SH-SY5Y (cell line): ENCODE measurements around the gene ZNF32.

Source experiments
- GATA2 ChIP-seq: IDR thresholded peaks from 2 replicates; pipeline ENCODE4 v1.6.1; 2011; ENCODE audit warnings: mild to moderate bottlenecking, low read depth, low read length
- GATA3 ChIP-seq: IDR thresholded peaks from 2 replicates; pipeline ENCODE4 v1.6.1; 2011; ENCODE audit warnings: low read depth, mild to moderate bottlenecking, low read length, moderate library complexity

ZNF32 gene, protein sequence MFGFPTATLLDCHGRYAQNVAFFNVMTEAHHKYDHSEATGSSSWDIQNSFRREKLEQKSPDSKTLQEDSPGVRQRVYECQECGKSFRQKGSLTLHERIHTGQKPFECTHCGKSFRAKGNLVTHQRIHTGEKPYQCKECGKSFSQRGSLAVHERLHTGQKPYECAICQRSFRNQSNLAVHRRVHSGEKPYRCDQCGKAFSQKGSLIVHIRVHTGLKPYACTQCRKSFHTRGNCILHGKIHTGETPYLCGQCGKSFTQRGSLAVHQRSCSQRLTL

DNA sequence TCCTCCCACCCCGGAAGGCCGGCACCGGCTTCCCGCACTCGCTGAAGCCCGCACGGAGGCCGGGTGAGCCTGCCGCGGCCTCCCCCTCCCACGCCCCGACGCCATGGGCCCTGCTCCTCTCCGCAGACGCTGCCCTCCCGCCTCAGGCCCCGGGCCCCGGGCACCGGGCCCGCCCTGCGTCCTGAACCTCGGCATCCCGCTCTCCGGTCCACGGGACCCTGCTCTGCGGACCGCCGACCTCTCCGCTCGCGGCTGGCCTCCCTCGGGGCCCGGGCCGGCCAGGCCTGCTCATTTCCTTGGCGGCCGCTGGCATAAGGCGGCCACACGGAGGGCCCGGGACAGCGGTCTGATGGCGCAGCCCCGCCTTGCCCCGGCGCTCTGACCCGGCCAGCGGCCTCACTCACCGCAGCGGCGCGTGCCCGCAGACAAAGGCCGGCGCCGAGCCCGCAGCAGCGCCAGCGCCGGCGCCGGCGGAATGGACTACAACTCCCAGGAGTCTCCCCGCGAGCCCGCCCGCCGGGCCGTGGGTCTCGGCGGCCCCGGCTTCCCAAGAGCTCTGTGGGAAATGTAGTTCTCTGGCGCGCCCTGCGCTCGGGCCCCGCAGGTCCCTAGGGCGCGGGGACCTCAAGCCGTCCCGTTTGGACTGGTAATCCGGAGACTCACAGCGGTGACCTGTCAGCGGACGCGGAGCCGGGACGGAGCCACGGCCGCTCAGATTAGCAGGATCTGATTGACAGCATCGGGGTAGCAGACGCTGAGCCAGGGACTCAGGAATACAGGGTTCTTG, at the start of gene ZNF32:
TSS of gene ZNF32 (minus strand) at position 484 of the 787 bp plus-strand sequence. CDS start 2,748 bp downstream, outside the sequence.
- TF ChIP-seq GATA2 = no peak
- TF ChIP-seq GATA3 = no peak

DNA sequence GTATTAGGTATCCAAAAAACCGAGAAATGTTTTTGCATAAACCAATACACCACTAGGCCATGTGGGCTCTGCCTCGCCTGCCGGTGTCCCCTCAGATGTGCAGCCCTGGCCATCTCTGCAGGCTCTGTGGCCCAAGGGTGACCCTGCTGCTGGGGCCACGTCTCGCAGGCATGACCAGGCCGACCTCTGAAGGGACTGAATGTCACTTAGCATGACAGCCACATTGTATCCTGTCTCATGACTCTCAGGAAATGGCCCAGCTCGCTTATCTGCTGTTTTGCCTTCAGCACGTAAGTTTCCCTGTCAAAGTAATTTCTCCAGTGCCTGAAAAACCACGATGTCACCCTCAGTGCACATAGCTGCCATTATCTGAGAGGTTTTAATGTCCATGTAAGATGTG, 49.5 kb upstream of the ZNF32 start:
- TF ChIP-seq GATA2 = no peak
- no peak for TF ChIP-seq GATA3

DNA sequence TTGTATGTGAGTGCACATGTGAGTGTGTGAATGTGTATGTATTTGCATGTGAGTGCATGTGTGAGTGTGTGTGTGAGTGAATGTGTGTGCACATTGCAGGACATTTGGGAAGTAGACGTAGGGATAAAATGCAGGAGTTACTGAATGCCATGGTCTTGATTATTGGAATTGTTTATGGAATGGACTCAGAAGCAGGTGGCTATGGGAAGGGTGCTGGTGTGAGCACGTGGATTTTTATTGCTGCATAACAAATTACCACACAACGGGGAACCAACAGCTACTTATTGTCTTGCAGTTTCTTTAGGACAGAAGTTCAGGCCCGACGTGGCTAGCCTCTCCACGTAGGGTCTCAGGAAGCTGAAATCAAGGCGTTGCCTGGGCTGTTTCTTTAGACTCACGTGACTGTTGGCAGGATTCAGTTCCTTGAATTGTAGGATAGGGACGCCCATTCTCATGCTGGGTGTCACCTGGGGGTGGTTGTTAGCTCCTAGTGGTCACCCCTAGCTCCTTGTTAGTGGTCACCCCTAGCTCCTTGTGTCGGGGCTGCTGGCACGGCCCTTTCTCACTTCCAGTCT, 48.3 kb upstream of the ZNF32 start:
- TF ChIP-seq GATA2 (no peak), GATA3 (no peak)

DNA sequence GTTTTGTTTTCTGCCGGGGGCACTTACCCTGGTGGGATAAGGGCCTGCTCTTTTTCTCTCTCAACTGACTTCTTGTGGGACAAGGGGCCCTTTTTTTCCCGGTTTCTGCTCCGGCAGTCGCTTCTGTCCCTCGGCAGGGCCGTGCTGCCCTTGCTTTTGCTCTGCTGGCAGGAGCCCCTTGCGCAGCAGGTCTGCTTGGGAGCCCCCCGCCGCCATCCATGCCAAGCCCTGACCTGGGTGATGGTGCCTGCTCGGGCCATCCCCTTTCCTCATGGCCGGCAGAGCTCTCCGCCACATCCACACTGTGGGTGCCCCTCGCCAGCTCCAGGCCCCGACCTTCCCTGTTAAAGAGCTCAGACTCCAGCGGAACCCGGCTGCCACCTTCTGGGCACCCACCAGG, 47.0 kb upstream of the ZNF32 start:
- no peak for TF ChIP-seq GATA2

DNA sequence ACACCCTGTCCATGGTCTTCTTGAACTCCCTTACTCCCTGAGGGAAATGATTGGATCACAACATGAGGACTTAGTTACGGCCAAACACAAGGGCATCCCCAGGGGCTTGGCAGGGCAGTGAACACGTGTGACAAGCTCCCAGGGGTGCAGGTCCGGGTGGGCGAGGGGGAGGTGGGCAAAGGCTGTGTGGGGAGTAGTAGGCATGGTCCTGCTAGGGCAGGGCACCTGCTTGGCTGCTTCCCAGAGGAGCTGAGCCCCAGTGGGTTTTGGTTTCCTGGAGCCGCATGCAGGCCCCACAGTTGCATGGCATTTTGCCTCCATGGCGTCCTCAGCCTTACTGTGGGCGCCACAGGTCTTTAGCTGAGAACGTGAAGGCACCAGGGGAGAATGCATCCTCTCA, 46.6 kb upstream of the ZNF32 start:
- TF ChIP-seq GATA3 (no peak), GATA2 (no peak)

DNA sequence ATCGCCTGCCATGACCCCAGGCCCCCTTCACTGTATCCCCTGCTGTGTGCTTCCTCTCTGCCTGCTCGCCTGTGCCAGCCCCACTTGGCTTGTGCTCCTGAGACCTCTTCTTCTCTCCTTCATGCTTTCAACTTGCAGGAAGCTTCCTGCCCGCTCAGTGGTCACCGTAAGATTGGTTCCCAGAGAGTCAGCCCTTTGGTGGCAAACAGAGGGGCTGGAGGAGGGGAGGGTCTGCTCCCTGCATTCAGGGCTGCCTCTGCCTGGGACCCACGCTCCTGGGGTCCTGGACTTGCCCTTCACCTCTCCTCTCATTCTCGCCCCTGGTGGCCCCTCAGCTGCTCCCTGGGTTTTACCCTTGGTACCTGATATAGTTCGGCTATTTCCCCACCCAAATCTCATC, 45.8 kb upstream of the ZNF32 start:
- TF ChIP-seq GATA2 (no peak), GATA3 (no peak)

DNA sequence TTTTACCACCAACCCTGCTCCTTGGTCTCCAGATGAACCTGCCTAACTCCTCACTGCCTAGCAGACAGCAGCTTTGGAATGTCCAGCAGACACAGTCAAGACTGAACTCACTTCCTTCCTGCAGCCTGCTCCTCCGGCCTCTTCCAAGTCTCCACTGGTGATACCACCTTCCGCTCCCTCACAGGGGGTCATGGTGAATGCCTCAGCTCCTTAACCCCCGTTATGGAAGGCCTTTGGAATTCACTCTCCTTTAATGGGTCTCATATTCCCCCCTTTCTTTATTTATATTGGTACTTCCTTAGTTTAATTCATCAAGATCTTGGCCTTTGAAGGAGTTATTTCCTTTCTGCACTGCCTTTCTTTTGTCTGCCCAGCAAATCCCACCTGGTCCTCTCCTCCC, 44.9 kb upstream of the ZNF32 start:
- TF ChIP-seq GATA2 (no peak), GATA3 (no peak)

DNA sequence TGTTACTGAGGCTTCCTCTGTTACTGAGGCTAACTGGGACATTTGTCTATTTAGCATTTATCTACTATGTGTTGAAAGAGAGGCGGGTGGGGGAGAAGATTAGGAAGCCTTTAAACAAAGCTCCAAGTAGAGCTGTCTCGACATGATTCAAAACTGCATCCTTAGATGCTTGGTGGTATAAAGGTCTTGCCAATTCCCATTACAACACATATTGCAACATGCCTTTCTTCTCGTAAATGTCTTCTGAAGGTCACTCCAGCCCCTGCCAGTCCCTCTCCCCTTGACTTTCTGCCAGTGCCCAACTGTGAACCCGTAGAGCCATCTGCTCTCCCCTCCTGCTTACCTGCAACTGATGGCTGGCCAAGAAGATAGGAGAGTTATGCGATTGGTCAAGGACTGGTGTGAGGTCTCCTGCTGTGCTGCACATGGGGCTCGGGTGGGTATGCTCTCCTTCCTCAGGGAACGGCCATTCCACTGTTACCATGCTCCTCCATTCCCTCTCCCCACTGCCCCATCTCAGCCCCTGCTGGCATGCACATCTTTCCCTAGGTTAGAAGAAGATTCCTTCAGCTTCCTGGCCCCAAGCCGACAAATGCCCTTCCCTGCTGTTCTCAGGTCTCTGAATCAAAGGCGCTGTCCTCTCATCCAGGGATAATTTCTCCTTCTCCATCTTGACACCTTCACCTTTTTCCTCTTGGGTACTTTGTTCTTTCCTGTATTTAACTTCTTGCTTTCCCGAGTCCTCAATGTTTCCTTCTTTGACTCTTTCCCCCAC, 43.6 kb upstream of the ZNF32 start:
- TF ChIP-seq GATA3 (no peak), GATA2 (no peak)

DNA sequence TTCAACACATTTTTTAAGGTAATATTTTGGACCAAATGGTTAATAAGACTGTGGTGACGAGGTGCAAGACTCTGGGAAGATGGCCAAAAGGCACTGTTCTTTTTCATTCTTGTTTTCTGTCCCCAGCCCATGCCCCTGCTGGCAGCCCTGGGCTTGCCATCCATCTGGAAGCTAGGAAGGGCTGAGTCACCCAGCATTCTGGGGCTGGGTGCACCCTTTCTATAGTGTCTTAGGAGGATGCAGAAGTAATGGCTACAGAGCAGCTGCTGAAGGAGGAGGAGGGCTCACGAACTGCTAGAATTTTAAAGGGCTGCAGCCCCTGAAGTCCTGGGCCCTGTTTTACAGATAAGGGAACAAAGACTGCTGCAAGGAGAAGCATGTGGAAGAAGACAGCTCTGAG, 42.8 kb upstream of the ZNF32 start:
- no peak for TF ChIP-seq GATA2
- TF ChIP-seq GATA3 = no peak

DNA sequence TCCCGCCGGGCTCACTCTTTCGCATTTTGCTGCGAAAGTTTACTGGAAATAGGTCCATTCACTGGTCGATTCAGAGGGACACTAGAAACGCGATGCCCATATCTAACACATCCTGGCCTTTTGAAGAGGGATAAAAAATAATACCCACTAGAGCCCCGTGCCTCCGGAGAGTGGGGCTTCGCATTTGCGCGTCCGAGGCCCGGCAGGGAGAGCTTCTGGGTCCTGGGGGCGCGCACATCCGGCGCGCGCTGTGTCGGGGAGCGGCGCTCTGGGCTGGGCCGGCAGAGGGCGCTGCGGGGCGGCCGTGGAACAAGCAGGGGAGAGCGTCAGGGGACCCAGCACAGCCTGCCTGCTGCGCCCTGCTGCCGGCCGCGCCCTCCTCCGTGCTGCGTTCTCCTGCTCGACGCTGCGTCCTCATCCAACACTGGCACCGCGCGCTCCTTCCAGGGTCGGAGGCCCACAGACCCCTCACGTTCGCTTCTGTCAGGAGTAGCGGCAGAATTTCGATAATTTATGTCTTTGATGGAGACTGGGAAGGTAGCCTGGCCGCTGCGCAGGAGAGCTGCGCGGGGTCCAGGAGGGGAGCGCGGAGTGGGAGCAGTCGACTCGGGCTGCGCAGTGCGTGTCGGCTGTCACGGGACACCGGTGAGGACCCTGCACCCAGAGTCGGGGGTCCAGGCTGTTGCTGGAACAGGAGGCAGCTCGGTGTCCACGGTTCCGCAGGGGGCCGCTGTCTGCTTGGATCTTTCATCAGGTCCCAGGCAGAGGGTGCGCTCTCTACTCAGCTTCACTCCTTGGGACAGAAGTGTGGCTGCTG, 41.5 kb upstream of the ZNF32 start:
- TF ChIP-seq GATA3 = no peak
- no peak for TF ChIP-seq GATA2

DNA sequence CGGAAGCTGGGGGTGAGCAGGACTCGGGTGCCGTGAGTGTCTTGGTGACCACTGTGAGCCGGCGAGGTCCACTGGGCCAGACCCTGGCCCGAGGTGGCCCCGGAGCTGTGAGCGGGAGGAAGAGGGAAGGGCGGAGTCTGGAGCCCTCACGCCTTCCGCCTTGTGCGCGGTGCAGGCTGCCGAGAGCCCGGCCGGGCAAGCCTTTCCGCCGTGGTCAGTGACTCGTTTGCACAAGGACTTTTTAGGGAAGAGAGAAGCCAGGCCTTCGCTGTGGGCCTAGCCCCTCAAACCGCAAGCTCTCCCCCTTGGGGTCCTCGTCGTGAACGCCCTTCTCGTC, 40.9 kb upstream of the ZNF32 start:
- TF ChIP-seq GATA2 = no peak
- TF ChIP-seq GATA3 = no peak

DNA sequence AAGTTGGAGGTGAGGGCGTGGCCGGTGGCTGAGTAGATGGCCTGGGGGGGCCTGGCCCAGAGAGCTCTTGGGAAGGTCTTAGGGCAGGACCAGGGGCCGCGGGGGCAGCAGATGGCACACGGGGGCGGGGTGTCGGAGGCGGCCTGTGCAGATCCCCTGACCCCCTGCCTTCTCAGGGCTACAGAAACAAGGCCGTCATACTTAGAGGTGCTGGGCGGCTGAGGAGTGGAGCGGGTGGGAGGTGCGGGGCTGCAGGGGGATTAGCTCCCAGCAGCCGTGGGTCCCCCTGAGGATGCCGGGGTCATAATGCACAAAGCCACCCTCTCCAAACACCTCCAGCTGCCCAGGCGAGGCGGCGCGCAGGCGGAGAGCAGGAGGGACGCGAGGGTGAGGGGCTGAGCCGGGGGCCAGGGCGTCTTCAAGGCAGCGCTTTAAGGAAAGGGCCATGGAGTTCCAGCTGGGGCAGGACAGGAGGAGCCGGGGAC, 40.4 kb upstream of the ZNF32 start:
- TF ChIP-seq GATA3 (no peak), GATA2 (no peak)

DNA sequence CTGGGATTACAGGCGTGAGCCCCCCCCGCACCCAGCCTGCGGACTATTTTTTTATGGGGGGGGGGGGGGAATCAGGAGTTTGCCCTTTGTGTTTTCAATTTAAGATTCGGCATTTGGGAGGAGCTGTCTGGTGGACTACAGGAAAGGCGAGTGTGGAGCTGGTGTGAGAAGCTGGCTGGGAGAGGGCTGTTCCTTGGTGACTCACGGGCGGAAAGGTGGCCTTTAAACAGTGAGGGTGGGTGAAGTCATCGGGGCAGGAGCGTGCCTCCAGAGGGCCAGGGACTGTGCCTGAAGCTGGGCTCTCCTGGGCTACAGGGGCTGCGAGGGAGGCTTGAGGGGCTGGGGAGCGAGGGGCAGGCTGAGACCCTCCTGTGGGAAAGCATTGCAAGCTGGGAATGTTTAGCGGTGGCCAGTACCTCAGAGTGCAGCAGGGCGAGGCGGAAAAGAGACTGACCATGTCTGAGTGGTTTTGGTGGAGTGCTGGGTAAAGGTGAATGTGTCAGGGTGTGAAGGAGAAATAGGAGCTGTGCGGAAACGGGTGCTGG, 39.7 kb upstream of the ZNF32 start:
- TF ChIP-seq GATA3 = no peak
- no peak for TF ChIP-seq GATA2
